HG03097 (cell line): Measurements from ENCODE around the gene SURF6.
"Not testable (repeated sequence)": the region's sequence is repeated elsewhere in the genome, so short reads cannot be mapped to it uniquely, and the experiment has no call there.

Experiments used
- ATAC-seq: cut with Tn5 transposase; IDR thresholded peaks from one replicate; pipeline ENCODE4 v1.9.1; 2021; ENCODE audit not compliant: unreplicated experiment, low FRiP score

SURF6 gene

DNA sequence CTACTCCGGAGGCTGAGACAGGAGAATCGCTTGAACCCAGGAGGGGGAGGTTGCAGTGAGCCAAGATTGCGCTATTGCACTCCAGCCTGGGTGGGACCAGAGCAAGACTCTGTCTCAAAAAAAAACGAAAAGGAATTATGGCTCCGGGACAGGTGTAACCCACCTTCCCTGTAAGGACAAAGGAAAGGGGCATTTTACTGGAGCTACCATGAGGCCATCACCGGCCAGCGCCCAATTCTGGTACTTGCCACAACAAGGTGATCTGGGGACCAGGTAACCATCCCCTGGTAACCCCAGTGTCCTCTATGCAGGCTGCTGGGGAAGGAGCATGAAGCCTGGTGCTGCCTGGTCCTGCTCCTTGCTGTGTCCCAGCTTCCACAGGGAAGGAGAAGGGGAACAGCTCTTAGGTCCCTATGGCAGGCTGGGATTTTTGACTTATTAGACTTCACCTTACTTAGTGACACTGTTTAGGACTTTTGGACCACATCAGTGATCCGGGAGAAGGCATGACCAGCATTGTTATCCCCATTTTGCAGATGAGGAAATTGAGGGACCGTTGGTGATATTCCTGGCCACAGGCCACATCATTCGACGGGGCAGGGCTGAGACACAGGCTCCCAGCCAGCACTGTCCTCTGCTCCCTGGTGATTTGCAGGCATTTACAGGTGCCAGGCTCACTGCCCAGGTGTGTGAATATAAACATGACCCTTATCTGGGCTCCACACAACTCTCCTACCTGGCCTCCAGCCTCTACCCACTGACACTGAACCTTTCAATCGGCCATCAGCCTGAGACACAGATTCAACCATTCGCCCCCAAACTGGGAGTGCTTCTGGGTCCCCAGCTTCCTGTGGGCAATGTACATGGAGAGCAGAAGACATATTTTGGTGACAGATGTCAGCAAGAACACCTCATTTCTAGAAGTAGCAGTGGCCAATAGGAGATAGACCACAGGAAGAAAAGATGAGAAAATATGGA, 34.4 kb downstream of the SURF6 start:
- no peak for ATAC-seq

DNA sequence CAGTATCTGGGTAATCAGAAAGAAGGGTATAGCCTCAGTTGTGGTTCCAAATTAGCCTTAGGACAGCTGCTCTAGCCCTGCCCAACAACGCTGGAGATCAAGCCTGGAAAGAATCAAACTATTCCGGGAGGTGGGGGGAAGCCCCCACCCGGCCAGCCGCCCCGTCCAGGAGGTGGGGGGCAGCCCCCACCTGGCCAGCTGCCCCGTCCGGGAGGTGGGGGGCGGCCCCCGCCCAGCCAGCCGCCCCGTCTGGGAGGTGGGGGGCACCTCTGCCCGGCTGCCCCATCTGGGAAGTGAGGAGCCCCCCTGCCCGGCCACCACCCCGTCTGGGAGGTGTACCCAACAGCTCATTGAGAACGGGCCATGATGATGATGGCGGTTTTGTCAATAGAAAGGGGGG, 36.0 kb downstream of the SURF6 start:
- not testable (repeated sequence) for ATAC-seq

DNA sequence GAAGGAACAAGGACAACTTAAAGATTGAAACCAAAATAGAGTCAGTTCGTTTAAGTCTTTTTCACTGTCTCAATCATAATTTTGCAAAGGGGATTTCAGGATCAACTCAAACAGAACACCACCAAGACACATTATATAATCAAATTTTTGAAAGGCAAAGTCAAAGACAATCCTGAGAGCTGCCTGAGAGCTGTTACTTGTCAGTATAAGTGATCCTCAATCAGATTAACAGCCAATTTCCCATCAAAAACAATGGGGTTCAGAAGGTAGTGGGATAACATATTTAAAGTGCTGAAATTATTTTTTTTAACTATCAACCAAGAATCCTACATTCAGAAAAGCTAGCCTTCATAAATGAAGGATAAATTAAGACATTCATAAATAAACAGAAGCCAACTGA, 41.7 kb downstream of the SURF6 start:
- no peak for ATAC-seq

DNA sequence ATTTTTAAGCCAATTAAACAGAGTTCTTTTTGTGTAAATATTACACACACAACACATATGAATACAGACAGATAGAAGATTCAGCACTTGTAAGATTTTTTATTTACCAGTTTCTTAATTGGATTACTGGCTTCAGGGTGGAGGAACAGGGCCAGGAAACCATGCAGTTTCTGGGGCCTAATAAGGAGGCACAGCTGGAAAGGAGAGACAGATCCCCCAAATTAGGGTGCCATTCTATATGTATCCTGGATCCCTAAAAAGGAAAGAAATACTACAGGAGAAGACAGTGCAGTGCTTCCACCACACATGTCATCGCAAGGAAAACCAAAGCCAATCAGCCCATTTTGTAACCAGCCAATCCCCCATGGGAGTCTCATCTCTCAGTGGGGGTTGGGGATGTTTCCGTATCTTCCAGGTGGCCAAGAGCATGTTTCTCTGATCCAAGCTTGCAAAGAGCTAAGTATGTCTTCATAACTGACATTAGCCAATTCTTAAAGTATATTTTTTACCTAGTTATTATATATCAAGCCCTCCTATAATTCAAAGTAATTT, 45.2 kb downstream of the SURF6 start:
- ATAC-seq: no peak

DNA sequence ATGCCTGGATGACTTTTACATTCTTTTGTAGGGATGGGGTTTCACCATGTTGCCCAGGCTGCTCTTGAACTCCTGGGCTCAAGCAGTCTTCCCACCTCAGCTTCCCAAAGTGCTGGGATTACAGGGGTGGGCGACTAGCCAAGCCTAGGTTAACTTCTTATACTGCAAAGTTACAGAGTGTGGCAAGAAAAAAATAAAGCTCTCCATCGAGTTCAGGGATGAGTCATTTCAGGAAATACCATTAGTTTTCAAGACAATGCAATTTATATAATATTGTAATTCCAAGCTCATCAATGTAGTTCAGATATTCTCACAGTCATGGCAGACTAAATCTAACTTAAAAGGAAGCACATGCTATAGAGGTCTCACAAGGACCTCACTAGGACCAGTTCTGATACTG, 49.5 kb downstream of the SURF6 start:
- ATAC-seq: no peak

DNA sequence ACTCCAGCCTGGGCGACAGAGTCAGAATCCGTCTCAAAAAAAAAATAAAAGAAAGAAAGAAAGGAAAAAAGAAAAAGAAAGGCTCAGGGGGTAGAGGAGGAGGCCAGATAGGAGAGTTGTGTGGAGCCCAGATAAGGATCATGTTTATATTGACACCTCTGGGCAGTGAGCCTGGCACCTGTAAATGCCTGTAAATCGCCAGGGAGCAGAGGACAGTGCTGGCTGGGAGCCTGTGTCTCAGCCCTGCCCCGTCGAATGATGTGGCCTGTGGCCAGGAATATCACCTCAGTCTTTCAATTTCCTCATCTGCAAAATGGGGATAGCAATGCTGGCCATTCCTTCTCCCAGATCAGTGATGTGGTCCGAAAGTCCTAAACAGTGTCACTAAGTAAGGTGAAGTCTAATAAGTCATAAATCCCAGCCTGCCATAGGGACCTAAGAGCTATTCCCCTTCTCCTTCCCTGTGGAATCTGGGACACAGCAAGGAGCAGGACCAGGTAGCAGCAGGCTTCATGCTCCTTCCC, 50.7 kb downstream of the SURF6 start:
- no peak for ATAC-seq

DNA sequence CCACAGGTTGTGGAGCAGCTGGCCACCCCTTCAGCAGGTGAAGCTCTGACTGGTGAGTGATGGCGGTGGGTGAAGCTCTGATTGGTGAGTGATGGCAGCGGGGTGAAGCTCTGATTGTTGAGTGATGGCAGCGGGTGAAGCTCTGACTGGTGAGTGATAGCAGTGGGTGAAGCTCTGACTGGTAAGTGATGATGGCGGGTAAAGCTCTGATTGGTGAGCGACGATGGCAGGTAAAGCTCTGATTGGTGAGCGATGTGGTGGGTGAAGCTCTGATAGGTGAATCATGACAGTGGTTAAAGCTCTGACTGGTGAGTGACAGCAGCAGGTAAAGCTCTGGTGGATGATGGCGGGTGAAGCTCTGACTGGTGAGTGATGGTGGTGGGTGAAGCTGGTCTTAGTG, 51.6 kb downstream of the SURF6 start:
- ATAC-seq: no peak

DNA sequence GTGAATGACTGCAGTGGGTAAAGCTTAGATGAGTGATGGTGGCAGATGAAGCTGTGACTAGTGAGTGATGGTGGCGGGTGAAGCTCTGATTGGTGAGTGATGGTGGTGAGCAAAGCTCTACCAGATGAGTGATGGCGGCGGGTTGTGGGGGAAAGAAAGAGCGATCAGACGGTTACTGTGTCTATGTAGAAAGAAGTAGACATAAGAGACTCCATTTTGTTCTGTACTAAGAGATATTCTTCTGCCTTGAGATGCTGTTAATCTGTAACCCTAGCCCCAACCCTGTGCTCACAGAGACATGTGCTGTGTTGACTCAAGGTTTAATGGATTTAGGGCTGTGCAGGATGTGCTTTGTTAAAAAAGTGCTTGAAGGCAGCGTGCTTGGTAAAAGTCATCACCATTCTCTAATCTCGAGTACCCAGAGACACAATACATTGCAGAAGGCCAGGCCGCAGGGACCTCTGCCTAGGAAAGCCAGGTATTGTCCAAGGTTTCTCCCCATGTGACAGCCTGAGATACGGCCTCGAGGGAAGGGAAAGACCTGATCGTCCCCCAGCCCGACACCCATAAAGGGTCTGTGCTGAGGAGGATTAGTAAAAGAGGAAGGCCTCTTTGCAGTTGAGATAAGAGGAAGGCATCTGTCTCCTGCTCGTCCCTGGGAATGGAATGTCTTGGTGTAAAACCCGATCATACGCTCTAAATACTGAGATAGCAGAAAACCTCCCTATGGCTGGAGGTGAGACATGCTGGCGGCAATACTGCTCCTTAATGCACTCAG, 52.5 kb downstream of the SURF6 start:
- ATAC-seq: not testable (repeated sequence)

DNA sequence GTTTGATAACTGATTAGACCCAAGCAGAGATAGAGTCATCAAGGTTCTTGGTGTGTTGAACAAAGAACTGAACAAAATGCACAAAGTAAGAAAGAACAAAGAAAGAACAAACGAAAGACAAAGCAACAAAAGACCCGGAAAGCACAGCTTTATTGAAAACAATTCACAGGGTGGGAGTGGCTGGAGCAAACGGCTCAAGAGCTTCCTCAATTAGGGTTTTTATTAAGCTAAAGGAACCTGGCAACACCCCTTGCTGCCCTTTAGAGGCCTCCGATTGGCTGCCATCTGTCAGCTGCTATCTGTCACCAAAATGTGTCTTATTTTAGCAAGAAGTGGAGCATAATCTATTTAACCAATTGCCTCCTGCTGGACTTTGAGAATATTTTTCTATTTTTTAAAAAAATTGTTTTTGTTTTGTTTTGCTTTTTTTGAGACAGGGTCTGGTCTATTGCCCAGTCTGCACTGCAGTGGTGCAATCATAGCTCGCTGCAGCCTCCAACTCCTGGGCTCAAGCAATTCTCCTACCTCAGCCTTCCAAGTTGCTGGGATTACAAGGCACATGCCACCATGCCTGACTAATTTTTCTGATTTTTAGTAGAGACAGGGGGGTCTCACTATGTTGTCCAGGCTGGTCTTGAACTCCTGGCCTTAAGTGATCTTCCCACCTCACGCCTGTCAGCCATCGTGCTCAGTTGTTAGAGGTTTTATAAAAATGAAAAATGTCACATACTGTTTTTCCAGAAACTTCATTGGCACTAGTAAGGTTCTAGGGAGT, 53.3 kb downstream of the SURF6 start:
- ATAC-seq: no peak

DNA sequence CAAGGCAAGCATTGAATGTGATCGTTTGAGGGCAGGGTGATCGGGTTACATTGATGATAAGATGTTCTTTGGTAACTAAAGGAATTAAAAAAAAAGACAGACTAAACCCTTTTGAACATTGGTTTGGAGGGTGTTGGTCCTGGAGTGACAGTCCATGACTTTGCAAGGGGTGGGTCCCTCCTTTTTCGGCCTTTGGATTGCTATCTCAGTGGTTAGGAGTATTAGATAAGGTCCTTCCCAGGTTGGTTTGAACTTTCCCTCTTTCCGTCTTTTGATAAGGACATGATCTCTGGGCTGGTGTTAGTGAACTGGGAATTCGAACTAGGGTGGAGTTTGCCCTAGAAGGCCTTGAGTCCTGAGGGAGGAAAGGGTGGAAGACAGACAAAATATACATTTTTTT, 55.6 kb downstream of the SURF6 start:
- no peak for ATAC-seq
